HG03442 (cell line): Measurements from ENCODE around the gene ZNF407.
A peak's percentile ranks its signal among the peaks of the same experiment; 100 is the strongest.

Experiments used
- ATAC-seq: cut with Tn5 transposase; IDR thresholded peaks from one replicate; pipeline ENCODE4 v1.9.1; 2021; ENCODE audit warnings: mild to moderate bottlenecking, moderate library complexity; ENCODE audit not compliant: unreplicated experiment

ZNF407 gene

DNA sequence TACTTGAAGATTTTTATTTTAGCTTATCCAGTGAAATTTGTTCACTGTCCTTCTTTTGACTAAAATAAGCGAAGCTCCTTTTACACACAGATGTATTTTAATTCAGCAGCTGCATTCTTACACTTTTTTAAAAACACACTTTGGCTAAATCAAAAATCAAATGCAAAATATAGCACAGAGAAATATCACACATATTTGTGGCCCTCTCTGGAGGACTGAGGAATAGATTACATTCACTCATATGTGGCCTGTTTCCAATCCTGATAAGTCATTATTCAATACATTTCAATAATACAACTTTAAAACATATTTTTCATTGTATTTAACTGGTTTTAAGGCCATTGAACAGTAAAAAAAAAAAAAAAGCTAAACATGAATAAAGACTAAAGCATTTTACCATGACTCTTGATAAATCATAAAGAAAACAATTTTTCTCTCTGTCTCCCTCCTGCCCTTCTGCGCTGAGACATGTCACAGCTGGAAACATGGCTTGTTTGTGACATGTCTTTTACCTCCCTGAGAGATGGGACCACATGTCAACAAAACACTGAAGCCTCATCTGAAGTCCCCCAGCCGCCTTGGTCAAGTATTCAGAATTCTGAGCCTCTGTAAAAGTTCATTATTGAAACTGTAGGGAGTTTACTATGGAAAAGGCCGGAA, 221.0 kb downstream of the ZNF407 start:
- no peak for ATAC-seq

GRCh38 chr18:74819433-74820059, 221.9 kb downstream of the ZNF407 start:
- ATAC-seq = peak; percentile 66

- no peak for ATAC-seq
These were observed 222.6 kb downstream of the ZNF407 start for GRCh38 chr18:74820160-74820780.

GRCh38 chr18:74825460-74825859, 227.8 kb downstream of the ZNF407 start:
- no peak for ATAC-seq

GRCh38 chr18:74826572-74826971, 228.9 kb downstream of the ZNF407 start:
- no peak for ATAC-seq

DNA sequence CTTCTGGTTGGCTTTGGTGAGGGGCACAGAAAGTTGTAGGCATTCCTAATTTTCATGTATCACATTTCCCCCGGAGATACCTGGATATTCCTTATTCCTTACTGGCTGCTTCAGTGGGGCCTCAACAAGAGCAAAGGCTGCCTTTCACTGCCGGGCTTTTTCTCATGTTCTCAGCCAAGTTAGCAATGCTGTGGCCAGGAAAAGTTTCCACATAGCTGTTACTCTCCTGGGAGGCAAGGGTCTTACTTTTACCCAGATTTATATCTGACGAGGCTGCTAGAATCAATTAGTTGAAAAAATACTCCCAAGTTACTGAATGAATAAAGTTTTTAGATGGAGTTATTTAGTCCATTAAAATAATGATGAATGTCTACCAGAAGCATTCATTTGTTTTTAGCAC, 230.5 kb downstream of the ZNF407 start:
- ATAC-seq = no peak

DNA sequence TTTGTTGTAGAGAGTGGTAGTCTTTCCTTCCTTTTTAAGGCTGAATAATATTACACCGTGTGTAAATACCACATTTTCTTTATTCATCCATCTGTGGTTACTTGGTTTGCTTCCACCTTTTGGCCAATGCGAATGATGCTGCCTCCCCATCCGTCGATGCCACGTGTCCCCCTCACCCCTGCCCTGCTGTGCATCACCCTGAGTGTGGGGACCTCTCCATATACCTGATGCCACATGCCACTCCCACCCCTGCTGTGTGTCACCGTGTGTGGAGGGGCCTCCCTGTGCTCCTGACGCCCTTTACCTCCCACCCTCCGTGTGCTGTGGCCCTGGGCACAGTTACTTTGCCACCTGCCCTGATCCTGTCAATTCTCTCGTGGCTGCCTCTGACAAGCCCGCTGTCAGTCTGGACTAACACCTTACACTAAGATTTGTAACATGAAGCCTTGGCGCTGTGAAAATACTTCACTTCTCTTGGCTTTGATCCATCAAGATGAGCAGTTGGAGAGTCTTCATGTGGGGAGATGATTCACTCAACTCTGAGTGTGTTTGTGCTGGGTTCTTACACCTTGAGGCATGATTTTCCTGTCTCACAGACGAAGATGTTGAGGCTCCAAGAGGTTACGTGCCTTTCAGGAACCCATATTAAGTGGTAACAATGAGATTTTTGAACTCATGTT, 234.0 kb downstream of the ZNF407 start:
- ATAC-seq = no peak

- ATAC-seq = no peak
These were observed 234.7 kb downstream of the ZNF407 start for GRCh38 chr18:74832381-74832780.

DNA sequence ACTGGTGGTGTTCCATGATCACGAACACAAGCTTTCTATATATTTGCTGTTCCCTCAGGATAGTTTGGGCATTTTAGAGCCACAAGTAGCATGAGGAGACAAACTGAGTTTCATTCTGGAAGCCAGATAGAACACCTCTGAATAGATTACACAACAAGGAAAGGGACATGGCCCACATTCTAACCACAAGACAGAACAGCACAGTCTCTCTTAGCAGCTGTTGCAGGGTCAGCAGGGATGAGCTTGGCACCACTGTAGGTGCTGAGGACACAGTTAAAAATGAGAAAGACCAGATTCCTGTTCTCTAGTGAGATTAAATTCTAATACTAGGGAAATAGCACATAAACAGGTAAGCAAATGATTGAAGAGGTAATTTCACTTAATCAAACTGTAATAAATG, 235.3 kb downstream of the ZNF407 start:
- ATAC-seq = no peak

GRCh38 chr18:74834424-74835309, 237.0 kb downstream of the ZNF407 start:
- no peak for ATAC-seq

- no peak for ATAC-seq
These were observed 238.8 kb downstream of the ZNF407 start for GRCh38 chr18:74836296-74837139.

- ATAC-seq = no peak
These were observed 243.0 kb downstream of the ZNF407 start for GRCh38 chr18:74840492-74841167.

DNA sequence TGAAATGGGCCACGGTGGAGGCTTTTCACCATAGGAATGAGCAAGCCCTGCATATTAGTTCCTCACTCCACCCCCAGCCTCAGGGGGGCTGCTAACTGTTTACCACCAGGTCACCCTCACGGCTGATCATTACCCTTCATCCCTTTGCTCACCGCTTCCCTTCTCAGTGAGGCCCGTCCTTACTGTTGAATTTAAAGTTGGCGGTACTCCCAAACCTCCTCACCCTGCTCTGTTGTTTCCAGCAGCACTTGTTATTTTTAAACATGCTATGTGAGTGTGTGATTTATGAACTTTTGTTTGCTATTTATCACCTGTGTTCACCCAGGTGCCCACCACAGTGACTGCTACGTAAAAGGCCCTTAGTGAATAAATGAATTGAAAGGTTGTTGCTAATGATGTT, 243.6 kb downstream of the ZNF407 start:
- ATAC-seq = no peak

- no peak for ATAC-seq
These were observed 251.6 kb downstream of the ZNF407 start for GRCh38 chr18:74849301-74849700.

DNA sequence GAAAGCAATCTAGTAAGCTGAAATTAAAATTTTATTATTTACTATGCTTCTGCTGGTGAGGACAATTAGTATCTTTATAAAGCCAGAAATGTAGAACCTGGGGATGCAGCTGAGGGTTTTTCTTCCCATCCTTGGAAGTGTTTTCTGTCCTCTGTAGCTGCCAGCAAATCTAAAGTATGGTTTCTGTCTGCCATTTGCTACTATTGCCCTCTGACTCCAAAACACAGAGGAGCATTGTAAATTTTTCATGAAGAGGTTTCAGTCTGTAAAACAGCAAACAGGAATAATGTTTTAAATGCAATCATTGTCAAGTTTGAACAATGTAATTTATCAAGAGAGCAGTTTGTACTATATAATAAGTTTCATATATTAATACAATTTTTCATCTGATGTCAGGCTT, 258.8 kb downstream of the ZNF407 start:
- no peak for ATAC-seq

GRCh38 chr18:74856928-74857327, 259.3 kb downstream of the ZNF407 start:
- no peak for ATAC-seq

DNA sequence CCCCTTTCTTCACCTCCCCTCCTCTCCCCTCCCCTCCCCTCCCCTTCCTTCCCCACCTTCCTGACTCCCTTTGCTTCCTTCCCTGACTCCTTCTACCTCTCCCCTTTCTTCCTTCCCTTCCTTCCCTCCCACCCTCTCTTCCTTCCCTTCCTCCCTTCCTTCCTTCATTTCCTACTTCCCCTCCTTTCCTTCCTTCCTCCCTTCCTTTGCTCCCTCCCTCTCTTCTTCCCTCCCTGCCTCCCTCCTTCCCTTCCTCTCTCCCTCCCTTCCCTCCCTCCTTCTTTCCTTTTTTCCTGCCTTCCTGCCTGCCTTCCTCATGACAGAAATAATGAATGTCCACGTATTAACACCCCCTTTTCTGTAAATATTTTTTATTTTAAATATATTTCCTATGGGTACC, 260.2 kb downstream of the ZNF407 start:
- ATAC-seq = no peak

DNA sequence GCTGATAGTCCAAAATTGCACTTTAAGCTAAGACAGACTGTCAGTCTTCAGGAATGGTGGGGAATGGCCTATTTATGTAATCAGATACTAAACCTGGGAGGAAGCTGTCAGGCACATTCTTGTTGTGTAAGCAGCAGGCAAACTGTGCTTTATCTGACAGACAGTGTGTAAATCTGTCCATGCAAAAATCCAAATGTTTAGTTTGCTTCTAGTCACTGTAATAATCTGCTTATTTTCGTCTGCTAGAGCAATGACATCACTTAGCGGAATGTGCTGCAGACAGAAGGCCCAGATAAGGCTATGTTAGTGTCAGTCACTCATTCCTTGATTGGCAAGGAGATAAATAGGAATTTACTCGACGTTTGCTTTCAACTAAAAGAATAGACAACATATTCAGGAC, 263.5 kb downstream of the ZNF407 start:
- ATAC-seq = no peak

GRCh38 chr18:74862094-74862493, 264.4 kb downstream of the ZNF407 start:
- no peak for ATAC-seq
